ENCODE measurements around the gene UBE2O.

Gene UBE2O

DNA sequence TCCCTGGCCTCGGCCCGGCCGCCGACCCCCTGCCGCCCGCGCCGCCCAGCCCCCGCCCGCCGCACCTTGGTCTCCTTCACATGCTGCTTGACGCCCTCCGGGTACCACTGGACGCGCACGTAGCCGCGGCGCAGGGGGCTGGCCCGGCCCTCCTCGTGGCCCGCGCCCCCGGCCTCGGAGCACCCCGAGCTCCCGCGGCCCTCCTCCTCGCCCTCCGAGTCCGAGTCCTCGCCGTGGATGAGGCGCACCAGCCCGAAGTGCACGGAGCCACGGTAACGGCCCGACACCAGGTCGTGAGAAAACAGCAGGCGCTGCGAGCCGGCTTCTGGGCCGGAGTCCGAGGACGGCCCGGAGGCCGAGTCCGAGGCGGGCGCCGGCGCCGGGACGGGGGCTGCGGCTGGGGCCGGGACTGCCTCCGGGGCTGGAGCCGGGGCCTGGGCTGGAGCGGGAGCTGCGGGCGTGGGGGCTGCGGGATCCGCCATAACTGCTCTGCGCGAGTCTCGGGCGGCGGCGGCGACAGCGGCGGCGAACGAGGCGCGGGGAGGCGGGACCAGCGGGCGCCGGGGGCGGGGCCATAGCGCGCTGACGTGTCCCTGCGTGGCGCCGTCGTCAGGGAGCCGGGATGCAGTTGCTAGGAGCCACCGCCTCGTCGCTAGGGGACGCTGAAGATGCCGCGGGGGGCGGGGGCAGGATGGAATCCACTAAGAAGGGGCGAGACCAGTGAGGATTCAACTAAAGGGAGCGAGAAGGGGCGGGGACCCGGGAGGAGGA lies at the start of gene UBE2O:
Gene UBE2O, minus strand, starts transcription at position 493 of the 771 bp plus-strand sequence. Its CDS starts 11 bp downstream, at position 482.
- peak; percentile 97 for DNase-seq

- no peak for DNase-seq
Observed at GRCh38 chr17:76501827-76502307, 48.9 kb upstream of the UBE2O start.

DNA sequence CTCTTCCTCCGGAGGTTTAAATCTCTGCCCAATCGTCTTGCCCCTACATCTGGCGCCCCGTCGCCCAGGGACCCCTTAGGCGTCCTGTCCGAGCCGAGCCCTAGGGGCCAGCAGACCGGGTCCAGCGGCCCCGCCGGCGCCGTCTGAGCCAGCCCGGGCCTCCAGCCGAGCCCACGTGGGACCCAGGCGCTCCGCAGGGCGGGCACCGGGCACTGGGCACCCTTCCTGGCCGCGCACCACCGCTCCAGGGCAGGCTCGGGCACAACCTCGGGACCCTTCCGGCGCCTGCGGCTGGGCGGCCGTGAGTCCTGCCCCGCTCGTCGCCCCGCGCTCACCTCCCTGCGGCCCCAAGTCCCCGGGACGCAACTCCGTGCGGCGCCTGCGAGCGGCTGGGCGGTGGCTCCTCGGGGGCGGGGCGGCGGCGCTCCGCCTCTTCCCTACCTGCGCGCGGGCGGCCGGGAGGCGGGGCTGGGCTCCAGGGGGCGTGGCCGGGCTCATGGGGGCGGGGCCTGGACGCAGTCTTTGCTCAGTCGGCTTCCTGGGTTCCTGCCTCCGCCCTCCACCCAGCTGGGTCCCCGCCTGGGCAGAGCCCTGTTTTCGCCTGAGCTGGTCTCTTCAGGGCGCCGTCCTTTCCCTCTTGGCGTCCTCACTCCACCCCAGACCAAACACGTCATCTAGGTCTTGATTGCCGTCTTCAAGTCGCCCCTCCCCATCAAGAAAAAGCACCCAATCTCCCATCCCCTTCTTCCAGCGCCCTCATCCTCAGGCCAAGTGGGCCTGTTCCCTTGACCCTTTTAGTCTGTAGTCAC lies 48.3 kb upstream of the UBE2O start, which contains the start of gene RHBDF2:
Gene RHBDF2, minus strand, starts transcription at position 406 of the 809 bp plus-strand sequence. CDS start 19,899 bp downstream, outside the sequence.
- peak; percentile 96 for DNase-seq

- DNase-seq, result no peak
Observed at GRCh38 chr17:76500747-76501017, 47.7 kb upstream of the UBE2O start.

GRCh38 chr17:76500074-76500746 lies 47.3 kb upstream of the UBE2O start:
- DNase-seq, result no peak

DNA sequence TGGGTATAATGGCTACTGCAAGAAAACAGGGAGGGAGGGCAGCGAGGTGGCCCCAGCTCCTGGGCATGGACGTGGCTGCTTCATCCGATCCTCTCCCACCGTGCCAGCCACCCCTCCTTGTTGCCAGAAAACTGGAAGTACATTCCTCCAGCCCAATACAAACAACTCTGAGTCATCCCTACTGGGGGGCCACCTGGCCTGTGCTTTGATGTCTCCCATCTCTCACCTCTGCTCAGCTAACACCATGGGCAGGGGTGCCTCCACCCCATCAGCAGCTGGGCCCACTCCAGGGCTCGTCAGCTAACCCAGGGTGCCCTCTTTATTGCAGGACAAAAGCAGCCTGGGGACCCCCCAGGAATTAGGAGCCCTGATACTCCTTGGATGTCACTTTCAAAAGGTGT lies 46.3 kb upstream of the UBE2O start:
- no peak for DNase-seq

- DNase-seq, result no peak
Observed at GRCh38 chr17:76498876-76499251, 45.9 kb upstream of the UBE2O start.

DNA sequence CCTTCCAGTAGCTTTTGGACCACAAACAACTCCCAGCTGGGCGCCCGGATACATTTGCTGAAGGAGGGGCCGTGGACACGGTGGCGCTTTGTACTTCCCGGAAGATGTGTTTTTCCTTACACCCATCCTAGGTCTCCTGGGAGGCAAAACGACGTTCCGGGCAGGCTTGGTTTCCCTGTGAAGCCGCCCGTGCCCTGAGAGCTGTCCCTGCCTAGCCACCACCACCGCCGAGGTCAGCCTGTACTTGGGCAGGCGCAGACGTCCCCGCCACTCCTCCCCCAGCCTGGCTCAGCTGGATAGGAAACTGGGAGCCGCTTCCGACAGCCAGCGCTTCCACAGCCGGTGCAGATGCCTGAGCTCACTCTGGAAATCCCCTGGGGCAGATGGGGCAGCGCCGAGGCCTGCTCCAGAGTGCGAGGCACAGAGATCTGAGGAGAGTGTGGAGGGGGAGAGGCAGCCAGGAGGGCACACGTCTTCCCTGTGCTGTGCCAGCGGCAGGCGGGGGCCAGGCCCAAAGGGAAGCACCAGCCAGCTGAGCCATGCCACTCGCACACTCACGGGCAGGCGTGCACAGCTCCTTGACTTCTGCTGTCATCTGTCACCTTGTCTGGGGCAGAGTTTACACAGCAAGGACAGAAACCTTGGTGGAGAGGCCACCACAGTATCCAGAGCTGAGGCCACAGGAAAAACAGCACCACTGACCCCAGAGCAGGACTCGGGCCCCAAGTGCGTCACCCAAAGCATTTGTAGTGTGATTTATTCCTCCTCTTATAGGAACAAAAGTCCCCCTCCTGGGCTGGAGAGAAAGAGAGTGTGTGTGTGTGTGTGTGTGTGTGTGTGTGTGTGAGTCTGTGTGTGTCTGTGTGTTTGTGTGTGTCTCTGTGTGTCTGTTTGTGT lies 45.3 kb upstream of the UBE2O start:
- peak; percentile 97 for DNase-seq

- DNase-seq, result no peak
Observed at GRCh38 chr17:76497699-76497978, 44.7 kb upstream of the UBE2O start.

DNA sequence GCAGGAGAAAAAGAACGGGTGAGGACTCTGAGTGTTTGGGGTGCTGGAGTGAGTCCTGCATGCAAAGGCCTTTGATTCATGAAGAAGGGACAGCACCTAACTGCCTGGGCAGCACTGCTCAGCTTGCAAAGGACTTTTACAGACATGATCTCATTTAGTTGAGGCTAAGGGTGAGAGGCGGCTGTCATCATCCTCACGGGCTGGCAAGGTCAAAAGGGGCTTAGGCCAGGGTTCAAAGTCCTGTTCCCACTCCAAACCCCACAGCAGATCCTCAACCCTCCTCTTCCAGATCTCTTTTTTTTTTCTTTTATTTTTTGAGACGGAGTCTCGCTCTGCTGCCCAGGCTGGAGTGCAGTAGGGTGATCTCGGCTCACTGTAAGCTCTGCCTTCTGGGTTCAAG lies 43.5 kb upstream of the UBE2O start:
- DNase-seq, result no peak

DNA sequence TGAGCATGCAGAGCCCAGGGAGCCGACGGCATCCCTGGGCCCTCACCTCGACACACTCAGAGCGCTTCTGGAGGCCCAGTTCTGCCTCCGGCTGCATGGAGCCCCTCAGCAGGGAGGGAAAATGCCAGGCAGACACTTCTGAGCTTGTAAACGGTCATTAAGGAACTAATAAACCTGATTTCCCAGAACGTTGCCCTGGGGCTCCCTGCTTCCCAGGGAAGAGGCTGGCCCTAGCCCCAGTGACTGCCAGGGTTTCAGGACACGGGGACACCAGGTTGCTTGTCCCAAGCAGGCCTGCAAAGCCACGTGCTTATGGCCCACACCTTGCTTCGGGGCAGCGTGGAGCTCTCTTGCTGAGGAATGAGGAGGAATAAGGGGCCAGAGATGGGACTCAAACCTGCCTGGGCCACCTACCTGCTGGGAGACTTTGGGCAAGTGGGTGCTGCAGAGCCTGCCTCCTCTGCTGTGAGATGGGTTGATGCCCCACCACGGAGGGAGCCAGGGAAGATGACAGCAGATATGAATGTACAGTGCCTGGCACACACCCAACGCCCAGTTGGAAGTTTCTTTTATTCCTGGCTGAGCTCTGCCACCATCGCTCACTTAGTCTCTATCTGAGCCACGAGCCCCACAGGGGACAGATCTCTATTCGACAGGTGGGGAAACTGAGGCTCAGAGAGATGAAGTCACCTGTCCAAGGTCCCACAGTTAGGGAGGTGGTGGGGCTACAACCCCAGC lies 42.9 kb upstream of the UBE2O start:
- DNase-seq, result peak; percentile 86

GRCh38 chr17:76493505-76494167 lies 40.7 kb upstream of the UBE2O start:
- DNase-seq, result no peak

DNA sequence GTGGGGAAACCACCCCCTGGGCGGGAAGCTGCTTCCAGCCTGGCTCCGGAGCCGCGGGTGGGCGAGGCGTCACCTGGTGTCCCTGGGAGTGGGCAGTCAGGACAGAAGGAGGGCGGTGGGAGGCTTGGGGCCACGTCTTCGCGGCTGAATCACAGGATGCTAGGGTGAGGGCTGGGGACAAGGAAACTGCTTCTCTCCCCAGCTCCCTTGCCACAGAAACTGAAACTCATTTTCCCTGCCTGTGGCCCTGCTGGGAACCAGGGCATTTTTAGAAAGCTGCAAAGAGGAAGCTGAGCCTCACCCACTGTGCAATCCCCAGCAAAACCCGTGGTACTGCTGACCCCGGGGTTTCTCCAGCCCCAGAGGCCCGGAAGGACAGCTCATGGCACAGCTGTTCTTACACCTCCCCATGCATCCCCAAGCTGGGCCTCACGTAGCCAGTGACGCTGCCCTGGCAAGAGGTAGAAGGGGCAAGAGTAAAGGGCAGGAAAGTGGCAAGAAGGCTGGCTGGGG lies 40.1 kb upstream of the UBE2O start:
- no peak for DNase-seq

- DNase-seq, result no peak
Observed at GRCh38 chr17:76492123-76492988, 39.4 kb upstream of the UBE2O start.

DNA sequence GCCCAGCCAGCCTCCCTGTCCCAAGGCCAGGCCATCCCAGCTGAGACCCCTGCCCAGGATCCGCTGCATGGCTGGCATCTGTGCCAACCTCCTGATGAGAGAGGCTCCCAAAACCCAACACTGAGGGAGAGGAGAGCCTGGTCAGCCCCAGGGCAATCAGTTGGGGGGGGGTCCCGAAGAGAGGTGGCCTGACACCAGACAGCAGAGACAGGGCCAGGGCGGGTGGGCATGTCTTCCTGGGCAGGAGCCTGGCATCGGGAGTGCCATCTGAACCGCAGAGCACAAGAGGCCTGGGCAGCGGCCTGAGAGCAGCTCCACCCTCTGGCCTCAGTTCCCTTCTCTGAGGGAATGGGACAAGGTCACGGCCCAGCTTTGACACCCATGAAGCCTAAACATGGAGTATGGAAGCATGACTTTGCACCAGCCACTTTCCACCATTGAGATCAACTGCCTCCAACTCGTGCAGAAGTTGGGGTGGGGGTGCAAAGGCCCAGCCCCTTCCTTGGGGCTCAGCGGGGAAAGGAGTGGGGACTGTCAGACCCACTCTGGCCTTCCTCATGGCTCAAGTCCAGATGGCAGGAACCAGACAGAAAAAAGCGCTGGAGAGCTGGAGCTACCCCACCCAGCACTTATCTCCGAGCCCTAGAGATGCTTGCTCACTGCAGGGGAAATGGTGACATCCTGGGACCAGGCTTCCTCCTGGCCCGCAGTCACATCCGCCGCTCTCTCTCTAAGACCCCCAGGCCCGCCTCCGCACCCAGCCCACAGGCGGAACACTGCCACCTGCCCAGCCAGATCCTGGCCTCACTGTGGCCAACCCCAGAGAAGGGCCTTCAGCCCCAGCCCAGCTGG lies 38.5 kb upstream of the UBE2O start:
- DNase-seq, result no peak

DNA sequence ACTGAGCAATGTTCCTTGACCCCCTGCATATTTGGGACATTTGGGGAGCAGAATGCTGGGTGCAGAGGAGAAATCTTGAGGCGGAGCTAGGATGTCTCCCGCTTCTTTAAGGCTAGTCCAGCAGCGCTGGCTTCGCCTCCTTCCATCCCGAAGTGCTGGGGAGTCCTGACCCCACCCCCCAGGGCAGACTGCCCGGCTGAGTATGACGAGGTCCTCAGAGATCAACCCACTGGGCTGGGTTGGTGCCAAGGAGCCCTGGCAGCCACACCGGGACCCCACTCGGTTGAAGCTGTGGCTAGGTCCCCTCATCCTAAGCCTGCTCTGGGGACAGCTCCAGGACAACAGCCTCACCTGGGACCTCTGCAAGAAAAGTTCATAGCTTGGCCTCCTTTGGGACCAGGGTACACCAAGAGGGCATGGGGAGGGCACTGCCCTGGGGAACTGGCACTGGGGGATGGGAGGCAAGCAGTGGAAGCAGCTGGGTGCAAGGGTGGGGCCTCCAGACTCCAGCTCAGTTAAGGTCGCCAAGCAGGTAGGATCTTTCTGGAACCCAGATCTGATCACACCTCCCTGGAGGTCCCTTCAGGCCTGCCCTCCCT lies 37.3 kb upstream of the UBE2O start:
- DNase-seq, result no peak

- no peak for DNase-seq
Observed at GRCh38 chr17:76487451-76488192, 34.7 kb upstream of the UBE2O start.

DNA sequence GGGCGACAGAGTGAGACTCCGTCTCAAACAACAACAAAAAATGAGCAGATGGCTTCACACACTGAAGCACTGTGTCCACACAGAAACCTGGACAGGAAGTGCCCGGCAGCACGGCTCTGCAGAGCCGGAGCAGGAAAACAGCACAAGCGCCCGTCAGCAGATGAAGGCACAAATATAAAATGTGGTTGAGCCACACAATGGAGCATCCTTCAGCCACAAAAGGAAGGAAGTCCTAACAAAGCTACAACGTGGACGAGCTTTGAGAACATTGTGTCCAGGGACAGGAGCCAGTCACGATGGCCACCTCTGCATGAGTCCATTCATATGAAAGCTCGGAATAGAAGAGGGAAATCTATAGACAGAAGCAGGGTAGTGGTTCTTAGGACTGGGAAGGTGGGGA lies 32.6 kb upstream of the UBE2O start:
- DNase-seq, result no peak

Measured in islet precursor cell (in vitro differentiated cells).